ENCODE measurements around the gene PGM5. TPM values are rescaled to one million over a fixed set of nuclear protein-coding genes. Genes with fewer than 3 reads are reported as not detected.
A peak's percentile ranks its signal among the peaks of the same experiment; 100 is the strongest.

Gene PGM5
- total and polyA plus RNA-seq, 2 experiments from 2014 or later = 0.11 to 0.46 TPM

DNA sequence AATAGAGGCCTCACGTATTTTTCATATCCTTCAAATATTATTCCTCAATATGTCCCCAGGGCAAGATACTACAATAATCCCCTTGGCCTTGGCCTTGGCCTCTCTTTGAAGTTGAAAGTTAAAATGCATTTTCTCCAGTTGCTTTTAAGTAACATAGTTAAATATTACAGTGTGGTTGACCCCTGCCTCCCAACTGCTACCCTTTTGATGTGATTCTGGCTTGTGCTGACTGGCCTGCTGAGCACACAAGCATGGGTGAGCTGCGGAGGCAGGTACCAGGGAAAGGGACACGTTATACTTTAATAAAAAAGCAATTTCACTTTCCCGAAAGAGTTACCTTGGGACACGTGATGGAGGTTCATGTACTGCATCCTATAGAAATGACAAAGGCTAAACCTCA, 202.1 kb downstream of the PGM5 start:
- H3K4me3 ChIP-seq = no peak overlapping the region
- no peak overlapping the region for H3K9ac ChIP-seq
- no peaks in the 10 kb centered on the region for H4K20me1 ChIP-seq (ENCODE audit: insufficient read depth)
- in situ Hi-C loops (cut with MboI) = no loop called here
- H3K27ac ChIP-seq = no peak overlapping the region
- no peak for DNase-seq
- TF ChIP-seq EZH2phosphoT487 (IDR thresholded peaks at IDR 0.05; ENCODE audit: insufficient read depth, low read depth) (no peak), EZH2 (IDR thresholded peaks at IDR 0.05; ENCODE audit: insufficient read depth, poor library complexity, severe bottlenecking) (no peak)
- 50 to 51% methylated on average over 5 of the region's 5 CpGs for WGBS, 2 experiments (ENCODE audit: low coverage in 1 of 2, low lambda C conversion rate in 2 of 2, missing lambda C conversion rate in 2 of 2)
- H3K79me2 ChIP-seq (ENCODE audit: insufficient read depth) = no peaks in the 10 kb centered on the region
- H3K4me2 ChIP-seq (ENCODE audit: unreplicated experiment) = no peak overlapping the region
- no peaks in the 10 kb centered on the region for H3F3A ChIP-seq (ENCODE audit: insufficient read depth)
- H3K36me3 ChIP-seq (ENCODE audit: low read depth) = no peaks in the 10 kb centered on the region
- H3K27me3 ChIP-seq (replicated peaks; ENCODE audit: insufficient read depth) = no peaks in the 10 kb centered on the region
- no peak overlapping the region for H2AFZ ChIP-seq
- no peaks in the 10 kb centered on the region for H3K9me2 ChIP-seq (ENCODE audit: insufficient read depth)
- H3K9me3 ChIP-seq (ENCODE audit: low read depth) = no peaks in the 10 kb centered on the region
- H3K4me1 ChIP-seq (ENCODE audit: insufficient read depth) = no peaks in the 10 kb centered on the region

DNA sequence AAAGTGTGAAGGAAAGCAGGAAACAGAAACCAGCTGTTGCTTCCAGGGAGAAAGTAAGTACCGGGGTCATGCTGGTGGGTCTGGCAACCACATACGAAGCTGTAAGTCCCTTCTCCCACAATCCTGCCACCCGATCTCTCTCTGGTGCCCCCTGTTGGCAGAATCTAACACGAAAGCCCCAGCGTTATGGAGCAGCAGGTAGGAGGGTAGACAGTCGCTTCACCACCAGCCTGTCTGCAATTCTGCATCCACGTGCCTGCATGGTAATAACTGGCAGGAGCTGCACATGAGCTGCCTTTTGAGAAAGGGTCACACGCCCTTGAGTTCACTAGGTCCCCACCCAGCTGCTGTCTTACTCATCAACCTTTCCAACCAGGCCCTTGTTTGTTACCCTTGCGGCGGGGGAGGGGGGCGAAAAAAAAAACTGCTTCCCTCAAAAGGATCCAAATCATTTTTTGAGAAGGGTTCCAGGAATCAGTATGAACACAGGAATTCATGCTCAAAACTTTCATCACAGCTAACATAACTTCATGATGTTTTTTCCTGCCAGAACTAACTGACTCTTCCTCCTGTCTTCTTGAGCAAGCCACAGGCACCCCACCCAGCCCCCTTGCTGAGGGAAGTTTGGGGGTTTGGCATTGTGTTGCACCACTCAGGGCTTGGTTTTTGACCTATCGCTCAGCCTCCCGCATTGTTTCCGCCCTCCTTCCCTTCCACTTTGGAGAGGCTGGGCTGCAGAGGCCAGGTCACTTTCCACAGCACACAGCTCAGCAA, 203.8 kb downstream of the PGM5 start:
- no peak overlapping the region for H3K9ac ChIP-seq
- H3K4me3 ChIP-seq = no peak overlapping the region
- H3K79me2 ChIP-seq (ENCODE audit: insufficient read depth) = no peaks in the 10 kb centered on the region
- in situ Hi-C loops (cut with MboI) = no loop called here
- 27 to 31% methylated on average over 13 to 14 of the region's 14 CpGs for WGBS, 2 experiments (ENCODE audit: low coverage in 1 of 2, low lambda C conversion rate in 2 of 2, missing lambda C conversion rate in 2 of 2)
- no peaks in the 10 kb centered on the region for H3F3A ChIP-seq (ENCODE audit: insufficient read depth)
- TF ChIP-seq EZH2phosphoT487 (IDR thresholded peaks at IDR 0.05; ENCODE audit: insufficient read depth, low read depth) (no peak), EZH2 (IDR thresholded peaks at IDR 0.05; ENCODE audit: insufficient read depth, poor library complexity, severe bottlenecking) (no peak)
- H3K4me2 ChIP-seq (ENCODE audit: unreplicated experiment) = no peak overlapping the region
- no peaks in the 10 kb centered on the region for H3K9me3 ChIP-seq (ENCODE audit: low read depth)
- no peaks in the 10 kb centered on the region for H4K20me1 ChIP-seq (ENCODE audit: insufficient read depth)
- no peak overlapping the region for H2AFZ ChIP-seq
- no peaks in the 10 kb centered on the region for H3K9me2 ChIP-seq (ENCODE audit: insufficient read depth)
- no peaks in the 10 kb centered on the region for H3K36me3 ChIP-seq (ENCODE audit: low read depth)
- DNase-seq = peak; percentile 8
- H3K27me3 ChIP-seq (replicated peaks; ENCODE audit: insufficient read depth) = no peaks in the 10 kb centered on the region
- no peaks in the 10 kb centered on the region for H3K4me1 ChIP-seq (ENCODE audit: insufficient read depth)
- H3K27ac ChIP-seq = no peak overlapping the region

DNA sequence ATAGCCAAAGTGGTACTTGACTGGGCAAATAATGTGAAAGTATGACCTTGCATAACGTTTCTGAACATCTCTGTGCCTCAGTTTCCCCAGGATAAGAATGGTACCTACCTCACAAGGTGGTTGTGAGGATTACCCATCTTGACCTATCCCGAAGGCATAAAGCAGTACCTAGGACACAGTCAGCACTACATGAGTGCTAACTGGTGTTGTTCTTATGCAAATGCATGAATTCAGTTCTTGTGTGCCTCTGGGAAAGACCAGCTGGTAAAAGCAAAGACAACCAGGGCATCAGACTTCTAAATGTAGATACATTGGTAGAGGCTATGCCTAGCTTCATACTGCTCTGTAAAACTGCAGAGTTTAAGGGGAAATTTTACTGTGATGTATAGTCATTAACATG, 206.1 kb downstream of the PGM5 start:
- Histone ChIP-seq H3K4me3 (no peak overlapping the region), H4K20me1 (ENCODE audit: insufficient read depth) (no peaks in the 10 kb centered on the region), H3K27me3 (replicated peaks; ENCODE audit: insufficient read depth) (no peaks in the 10 kb centered on the region), H3K9ac (no peak overlapping the region), H3F3A (ENCODE audit: insufficient read depth) (no peaks in the 10 kb centered on the region), H3K4me1 (ENCODE audit: insufficient read depth) (no peaks in the 10 kb centered on the region), H3K36me3 (ENCODE audit: low read depth) (no peaks in the 10 kb centered on the region), H3K4me2 (ENCODE audit: unreplicated experiment) (no peak overlapping the region), H3K79me2 (ENCODE audit: insufficient read depth) (no peaks in the 10 kb centered on the region), H3K9me2 (ENCODE audit: insufficient read depth) (no peaks in the 10 kb centered on the region), H2AFZ (no peak overlapping the region), H3K27ac (no peak overlapping the region), H3K9me3 (ENCODE audit: low read depth) (no peaks in the 10 kb centered on the region)
- WGBS, 2 experiments (ENCODE audit: low coverage in 1 of 2, low lambda C conversion rate in 2 of 2, missing lambda C conversion rate in 2 of 2) = 12 to 18% methylated on average over 2 of the region's 2 CpGs
- DNase-seq = no peak
- no peak for TF ChIP-seq EZH2 (IDR thresholded peaks at IDR 0.05; ENCODE audit: insufficient read depth, poor library complexity, severe bottlenecking)
- TF ChIP-seq EZH2phosphoT487 (IDR thresholded peaks at IDR 0.05; ENCODE audit: insufficient read depth, low read depth) = no peak
- in situ Hi-C loops (cut with MboI) = no loop called here

DNA sequence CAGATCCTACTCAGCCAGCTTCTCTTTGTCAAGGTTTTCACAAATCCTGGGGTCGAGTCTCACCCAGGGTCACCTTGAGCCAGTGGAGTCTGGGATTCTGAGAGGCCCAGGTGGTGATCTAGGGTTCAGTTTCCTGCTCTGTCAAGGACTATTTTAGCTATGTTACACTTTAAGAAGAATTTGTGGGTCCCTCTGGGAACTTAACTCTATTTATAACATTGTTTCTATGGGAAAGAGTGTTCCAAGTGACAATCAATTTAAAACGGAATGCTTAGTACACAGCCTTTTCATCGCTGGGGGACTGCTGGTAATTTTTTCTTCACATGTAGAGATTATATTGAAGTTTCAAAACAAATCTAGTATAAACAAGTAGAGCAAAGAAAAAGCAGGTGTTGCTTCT, 211.2 kb downstream of the PGM5 start:
- Histone ChIP-seq H3K4me1 (ENCODE audit: insufficient read depth) (no peaks in the 10 kb centered on the region), H3K36me3 (ENCODE audit: low read depth) (no peaks in the 10 kb centered on the region), H3K27me3 (replicated peaks; ENCODE audit: insufficient read depth) (no peaks in the 10 kb centered on the region), H3K9me3 (ENCODE audit: low read depth) (no peaks in the 10 kb centered on the region), H3K9me2 (ENCODE audit: insufficient read depth) (no peaks in the 10 kb centered on the region), H3K4me3 (no peak overlapping the region), H3K79me2 (ENCODE audit: insufficient read depth) (no peaks in the 10 kb centered on the region), H4K20me1 (ENCODE audit: insufficient read depth) (no peaks in the 10 kb centered on the region), H3K9ac (no peak overlapping the region), H3K4me2 (ENCODE audit: unreplicated experiment) (no peak overlapping the region), H3K27ac (no peak overlapping the region), H2AFZ (no peak overlapping the region), H3F3A (ENCODE audit: insufficient read depth) (no peaks in the 10 kb centered on the region)
- in situ Hi-C loops (cut with MboI) = no loop called here
- 52 to 55% methylated on average over 3 of the region's 3 CpGs for WGBS, 2 experiments (ENCODE audit: low coverage in 1 of 2, low lambda C conversion rate in 2 of 2, missing lambda C conversion rate in 2 of 2)
- DNase-seq = no peak
- no peak for TF ChIP-seq EZH2phosphoT487 (IDR thresholded peaks at IDR 0.05; ENCODE audit: insufficient read depth, low read depth)
- no peak for TF ChIP-seq EZH2 (IDR thresholded peaks at IDR 0.05; ENCODE audit: insufficient read depth, poor library complexity, severe bottlenecking)
